DMS 273 (cell line): Measurements from ENCODE around the gene RHOXF2.
A peak's percentile ranks its signal among the peaks of the same experiment; 100 is the strongest.
"Not testable (repeated sequence)": the region's sequence is repeated elsewhere in the genome, so short reads cannot be mapped to it uniquely, and the experiment has no call there.

ENCODE experiments used
- DNase-seq: peaks from one replicate; lab custom pipeline; 2025; ENCODE audit not compliant: unreplicated experiment; lab: John Stamatoyannopoulos, UW

Gene RHOXF2

DNA sequence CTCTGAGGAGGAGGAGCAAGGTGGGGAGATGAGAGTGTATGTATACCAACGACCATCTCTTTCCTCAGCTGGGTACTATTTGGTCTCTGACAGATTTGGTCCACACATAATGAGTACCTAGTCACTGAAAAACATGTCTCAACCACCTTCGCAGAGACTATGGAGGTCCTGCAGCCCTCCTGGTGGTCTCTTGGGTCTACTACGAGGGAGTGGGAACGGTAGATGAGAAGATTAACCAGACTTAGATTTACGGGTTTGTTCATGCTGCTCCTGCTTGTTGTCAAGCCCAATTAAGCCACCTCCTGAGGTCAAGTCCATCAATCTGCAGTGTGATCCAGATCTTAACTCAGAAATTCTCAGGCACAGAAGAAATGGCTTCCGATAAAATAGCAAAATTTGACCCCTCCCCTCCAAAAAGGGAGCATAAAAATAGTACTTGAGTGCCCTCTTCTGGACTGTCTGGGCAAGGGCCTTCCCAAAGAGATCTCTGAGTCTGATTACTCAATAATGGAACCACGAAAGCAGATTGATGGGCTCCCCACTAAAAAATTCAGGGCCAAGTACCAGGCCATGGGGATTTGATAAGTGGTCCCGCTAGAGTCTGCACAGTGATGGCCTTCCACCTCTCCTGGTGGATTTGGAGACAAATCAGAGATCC, 38.3 kb downstream of the RHOXF2 start:
- DNase-seq: not testable (repeated sequence)

DNA sequence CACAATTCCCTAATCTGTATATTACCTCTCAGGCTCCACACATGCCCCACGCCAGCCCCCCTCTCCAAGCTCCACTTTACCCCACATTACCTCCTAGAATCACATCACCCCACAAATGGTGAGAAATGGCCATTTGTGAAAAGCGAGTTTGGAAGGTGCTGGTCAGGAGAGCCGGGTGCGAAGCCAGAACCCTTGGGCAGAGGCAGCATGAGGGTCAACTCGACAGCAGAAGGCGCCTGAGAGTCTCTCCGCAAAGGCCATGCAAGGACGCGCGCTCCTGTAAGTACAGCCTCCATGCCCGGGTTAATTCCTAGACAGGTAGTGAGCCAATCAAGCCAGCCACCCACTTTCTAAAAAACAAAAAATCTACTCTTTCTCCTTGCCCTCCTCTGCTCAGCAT, 42.4 kb downstream of the RHOXF2 start:
- no peak for DNase-seq

DNA sequence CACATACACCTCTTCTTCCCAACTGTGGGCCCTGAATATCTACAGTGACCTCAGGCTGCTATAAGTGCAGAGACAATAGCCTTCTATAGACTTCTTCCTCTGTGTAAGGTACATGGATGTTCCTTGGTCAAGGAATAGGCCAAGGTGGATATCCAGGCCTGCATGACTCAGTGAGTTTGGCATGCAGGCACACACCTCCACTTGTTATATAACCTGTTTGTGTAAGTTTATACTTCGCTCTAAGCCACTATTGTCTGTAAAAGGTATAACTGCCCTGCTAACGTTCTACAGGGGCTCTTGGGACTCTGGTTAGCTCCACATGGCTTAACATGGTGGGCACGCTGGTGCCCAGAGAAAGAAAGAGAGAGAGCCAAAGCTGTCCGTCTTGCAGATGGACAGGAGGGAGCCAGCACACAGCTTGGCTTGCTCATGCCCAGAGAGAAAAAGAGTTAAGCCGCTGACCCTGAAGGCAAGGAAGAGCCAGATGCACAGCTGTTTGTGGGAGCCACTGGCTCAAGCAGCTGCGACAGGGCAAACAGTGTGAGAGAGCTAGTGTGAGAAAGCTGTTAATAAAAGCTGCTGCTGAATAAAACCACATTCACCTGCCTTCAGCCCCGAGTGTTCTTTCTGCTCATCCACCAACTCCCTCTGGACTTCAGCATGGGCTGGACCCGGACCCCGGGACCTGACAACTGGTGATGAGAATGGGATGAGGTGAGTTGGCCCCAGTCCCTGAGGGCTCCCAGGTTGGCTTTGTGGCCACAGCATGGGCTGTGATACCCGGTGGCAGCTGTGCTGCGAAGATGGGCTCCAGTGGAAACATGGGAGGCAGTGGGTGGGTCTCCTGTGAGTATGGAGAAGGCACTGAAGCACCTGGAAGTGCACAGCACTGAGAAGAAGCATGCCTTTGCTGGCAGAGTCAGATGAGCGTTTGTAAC, 47.7 kb downstream of the RHOXF2 start:
- DNase-seq: no peak

DNA sequence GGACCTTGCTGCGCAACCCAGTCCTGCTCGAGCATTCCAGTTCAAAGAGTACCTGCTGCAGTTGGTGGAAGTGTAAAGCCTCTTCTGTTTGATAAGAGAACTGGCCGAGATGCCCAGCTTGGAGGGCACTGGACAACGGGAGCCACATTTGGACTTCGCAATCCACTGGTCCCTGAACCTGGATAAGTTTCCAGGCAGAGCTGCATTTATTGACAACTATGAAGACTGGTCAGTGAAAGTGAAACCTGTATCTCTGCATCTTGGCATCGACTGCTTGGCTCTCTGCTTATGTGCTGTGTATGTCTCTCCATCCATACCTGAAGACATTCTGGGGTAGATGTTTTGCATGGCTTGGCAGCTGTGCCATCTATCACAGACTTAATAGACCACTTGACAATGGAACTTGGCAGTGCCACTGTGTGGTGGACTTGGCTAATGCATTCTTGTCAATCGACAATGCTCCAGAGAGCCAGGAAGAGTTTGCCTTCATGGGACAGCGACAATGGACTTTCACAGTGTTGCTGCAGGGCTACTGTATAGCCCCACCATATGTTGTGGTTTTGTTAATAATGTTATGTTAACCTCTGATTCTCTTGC, 48.7 kb downstream of the RHOXF2 start:
- peak; percentile 15 for DNase-seq

DNA sequence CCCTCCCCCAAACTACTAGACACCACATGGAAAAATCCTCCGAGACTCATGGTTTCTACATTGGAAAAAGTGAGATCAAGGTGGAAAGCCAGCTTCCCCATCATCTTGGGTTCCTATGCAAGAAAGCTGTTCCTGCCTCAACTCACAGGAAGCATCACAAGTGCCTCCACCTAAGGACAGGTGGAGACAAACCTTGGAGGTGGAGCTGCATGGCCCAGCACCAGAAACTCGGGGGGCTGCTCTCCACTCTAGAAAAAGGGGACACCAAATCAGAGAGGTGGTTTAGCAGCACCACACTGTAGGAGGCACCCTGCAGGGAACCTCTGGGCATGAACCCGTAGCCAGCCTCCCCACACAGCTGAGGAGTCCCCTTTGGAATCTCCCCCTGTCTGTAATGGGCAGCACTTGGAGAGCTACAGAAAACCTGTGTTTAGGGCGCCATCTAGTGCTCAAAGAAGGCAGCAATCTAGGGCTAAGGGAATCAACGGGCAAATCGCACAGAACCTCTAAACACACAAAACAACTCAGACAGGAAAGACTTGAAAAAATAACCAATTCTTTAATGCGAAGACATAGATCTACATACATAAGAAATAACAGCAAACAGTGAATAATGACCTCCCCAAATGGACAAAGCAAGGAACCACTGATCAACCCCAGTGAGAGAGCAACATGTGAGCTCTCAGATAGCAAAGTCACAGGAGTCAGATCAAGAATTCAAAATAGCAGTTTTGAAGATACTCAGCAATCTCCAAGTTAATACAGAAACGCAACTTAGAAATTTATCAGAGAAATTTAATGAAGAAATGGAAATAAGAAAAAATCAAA, 55.2 kb downstream of the RHOXF2 start:
- peak; percentile 83 for DNase-seq
